HG03354 (cell line): ENCODE measurements around the gene TULP4.

ENCODE experiments used
- ATAC-seq: cut with Tn5 transposase; IDR thresholded peaks from one replicate; pipeline ENCODE4 v1.9.1; 2021; ENCODE audit warnings: mild to moderate bottlenecking; ENCODE audit not compliant: unreplicated experiment, poor library complexity, severe bottlenecking

TULP4 gene

DNA sequence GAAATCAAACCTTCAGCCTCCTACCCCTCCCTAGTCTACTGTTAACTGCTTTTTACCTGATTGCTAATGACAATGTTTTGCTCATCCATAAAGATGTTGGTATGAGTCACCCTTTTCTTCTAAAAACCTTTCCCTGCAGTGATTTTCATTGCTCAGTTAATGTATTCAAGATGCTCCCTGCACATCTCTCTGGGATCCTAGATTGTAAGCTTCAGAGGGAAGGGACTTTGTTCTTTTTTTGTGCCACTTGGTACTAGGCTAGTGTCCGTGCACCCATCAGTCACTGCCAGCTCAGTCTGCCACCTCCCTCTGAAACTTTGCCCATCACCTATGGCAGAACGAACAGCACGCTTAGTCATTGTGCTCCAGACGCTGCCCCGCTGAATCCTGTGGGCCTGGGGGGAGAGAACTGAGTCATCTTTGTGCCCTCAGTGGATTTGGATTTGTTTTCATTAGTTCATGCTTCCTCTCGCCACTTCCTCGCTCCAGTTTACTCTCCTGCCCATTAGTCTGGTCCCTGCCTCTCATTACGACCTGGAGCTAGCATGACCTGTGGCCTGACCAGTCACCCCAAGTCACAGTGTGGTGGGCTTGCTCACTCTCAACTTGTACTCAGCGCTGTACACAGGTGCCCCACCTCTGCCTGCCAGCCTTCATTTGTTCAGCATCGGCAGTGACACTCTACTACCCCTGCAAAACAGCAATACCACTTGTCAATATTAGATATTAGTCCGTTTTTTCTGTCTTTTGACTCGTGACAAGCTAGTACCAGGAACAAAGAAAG is 169.6 kb downstream of the TULP4 start:
- ATAC-seq, result no peak

DNA sequence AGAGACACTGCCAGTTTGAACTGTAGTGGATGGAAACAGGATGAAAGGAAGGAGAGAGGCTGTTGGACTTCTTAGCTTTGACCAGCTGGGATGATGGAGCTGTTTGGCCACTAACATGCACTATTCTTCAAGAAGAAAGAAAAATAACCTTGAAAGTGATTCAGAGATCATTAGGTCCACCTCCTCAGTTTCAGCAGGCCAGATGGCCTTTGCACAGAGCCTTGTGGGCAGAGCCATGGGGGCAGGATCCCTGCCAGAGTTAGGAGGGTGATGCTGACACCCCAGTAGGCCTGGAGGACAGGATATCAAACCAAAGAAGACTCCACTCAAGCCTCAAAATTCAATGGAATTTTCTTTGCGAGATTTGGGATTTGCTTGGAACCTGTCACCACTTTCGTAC is 173.2 kb downstream of the TULP4 start:
- no peak for ATAC-seq

DNA sequence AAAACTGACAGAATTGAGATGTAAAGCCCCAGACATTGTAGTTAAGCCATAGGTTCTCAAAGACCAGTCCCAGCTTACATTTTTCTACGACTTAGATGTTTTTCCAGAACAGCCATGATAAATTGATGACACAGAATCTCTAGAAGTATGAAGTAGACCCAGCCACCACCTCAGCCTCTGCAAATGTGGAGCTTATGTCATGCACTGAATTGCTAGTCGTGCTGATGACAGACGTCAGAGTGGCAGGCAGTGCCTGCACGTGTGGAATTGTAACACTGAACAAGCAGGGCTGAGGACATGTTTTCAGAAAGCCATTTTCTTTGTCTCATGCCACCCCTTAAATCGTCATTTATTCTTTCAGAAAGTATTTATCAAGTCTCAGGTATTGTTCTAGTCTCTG is 175.2 kb downstream of the TULP4 start:
- ATAC-seq, result no peak

DNA sequence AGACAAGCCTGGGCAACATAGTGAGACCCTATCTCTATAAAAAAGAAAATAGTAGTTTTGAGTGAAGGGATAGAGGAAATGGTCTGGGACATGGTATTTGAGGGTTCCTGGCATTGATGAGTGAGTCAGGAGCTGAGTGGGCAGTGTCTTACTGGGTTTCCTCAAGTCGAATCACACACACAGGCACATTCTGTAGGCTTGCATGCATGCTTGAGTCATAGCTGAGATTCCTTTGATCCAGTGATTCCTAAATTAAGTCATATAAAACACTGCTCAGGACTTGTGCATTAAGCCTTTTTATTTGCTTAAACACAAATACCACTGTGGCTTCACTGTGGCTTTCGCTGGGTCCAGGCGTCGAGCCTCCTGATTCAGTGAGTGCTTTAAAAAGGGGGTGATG is 175.8 kb downstream of the TULP4 start:
- no peak for ATAC-seq

GRCh38 chr6:158489441-158489840 is 177.2 kb downstream of the TULP4 start:
- ATAC-seq, result no peak

DNA sequence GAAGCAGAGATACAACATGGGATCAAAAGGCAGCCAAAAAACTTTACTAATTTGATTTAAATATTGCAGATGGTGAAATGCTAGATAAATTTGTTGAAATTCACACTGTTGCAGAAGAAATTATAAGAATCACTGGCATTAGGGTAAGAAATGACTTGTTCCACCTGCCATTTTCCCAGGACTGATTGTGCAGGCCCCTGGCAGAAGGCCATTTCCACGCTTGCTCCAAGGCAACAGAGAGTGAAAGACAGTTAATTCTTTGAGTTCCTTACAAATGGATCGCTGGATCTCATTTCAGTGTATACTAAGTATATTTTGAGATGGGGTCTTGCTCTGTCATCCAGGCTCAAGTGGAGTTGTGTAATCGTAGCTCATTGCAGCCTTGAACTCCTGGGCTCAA is 180.6 kb downstream of the TULP4 start:
- no peak for ATAC-seq

- no peak for ATAC-seq
Observed at GRCh38 chr6:158496700-158497099, 184.4 kb downstream of the TULP4 start.

DNA sequence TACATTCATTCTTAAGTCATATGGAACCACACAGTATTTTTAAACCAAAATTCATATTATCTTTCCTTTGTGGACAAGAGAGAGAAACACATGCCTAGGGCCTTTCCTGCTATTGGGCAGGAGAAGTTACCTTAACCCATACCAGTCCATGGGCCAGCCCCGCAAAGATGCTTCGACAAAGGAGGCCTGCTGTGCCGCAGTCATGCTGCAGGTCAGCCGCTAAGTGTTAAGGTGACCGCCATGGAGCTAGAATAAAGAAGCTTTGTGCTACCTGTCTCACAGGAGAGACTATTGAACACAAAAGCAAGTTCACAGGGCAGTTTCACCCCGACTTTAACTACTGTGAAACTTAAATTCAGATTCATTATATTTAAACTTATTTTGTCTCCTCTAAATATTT is 185.4 kb downstream of the TULP4 start:
- no peak for ATAC-seq

GRCh38 chr6:158498362-158498761 is 186.1 kb downstream of the TULP4 start:
- no peak for ATAC-seq

DNA sequence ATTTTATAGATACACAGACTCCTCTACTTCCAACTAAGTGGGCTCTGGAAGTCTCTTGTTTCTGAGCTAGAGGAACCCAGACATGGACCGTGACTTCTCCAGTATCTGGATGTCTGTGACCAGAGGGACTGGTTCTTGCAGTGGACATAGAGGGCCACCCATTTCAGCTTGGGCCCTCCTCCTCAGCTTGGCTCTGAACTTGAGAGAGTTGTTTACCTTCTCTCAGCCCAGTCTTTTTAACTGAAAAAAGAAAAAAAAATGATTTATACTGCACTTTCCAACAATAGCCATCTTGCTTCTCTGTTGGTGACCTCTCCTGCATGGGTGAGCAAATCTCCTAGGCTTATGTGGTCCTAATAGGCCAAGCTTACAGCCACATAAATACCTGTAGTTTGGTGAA is 187.3 kb downstream of the TULP4 start:
- no peak for ATAC-seq

DNA sequence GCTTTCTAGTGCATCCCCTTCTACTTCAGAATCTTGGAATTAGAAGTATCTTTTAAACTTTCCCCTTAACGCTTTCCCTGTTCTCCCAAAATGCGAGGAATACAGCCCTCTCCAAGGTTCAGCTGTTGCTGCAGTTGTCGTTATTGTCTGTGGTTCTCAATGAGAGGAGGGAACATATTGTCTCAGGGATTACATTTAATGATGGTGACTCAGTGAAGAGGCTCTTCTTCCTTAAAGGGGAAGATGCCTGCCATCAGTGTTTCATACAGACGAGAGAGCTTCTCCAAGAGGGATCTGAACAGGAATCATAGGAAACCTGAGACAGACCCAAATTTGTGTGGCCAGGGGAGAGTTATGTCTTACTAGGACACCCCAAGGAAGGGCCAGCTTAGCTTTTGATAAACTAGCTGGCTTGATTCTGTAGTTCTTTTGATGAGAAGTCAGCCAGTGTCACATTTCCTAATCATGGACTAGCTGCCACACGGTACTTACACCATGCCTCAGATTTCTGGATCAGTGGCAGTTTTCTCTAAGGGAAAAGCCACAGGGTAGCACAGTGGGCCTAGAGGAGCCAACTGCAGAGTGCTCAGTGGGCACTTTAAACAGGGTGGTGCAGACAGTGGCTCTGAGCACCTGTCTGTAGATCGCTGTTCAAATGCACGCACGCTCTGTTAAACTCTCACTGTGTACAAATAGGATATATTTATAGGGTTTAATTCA is 187.9 kb downstream of the TULP4 start:
- no peak for ATAC-seq

DNA sequence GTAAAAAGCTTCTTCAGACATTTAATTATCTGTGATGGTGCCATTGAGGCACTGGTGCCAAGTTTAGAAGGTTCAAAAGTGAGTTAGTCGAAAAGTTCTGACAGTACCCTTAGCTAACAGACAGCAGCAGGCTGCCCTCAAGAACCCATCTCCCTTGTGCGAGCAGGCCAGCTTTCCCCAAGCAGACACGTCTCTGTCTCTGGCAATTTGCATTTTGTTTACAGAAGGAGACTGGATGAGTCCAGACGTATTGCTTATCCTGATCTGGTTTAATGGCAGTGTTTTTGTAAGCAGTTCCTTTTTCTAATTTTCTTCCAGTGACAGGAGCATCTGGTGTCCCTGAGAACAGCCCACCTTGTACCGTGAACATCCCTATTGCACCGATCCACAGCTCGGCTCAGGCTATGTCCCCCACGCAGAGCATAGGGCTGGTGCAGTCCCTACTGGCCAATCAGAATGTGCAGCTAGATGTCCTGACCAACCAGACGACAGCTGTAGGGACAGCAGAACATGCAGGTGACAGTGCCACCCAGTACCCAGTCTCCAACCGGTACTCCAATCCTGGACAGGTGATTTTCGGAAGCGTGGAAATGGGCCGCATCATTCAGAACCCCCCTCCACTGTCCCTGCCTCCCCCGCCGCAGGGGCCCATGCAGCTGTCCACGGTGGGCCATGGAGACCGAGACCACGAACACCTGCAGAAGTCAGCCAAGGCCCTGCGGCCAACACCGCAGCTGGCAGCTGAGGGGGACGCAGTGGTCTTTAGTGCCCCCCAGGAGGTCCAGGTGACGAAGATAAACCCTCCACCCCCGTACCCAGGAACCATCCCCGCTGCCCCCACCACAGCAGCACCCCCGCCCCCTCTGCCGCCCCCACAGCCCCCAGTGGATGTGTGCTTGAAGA is 189.3 kb downstream of the TULP4 start:
- ATAC-seq, result no peak

DNA sequence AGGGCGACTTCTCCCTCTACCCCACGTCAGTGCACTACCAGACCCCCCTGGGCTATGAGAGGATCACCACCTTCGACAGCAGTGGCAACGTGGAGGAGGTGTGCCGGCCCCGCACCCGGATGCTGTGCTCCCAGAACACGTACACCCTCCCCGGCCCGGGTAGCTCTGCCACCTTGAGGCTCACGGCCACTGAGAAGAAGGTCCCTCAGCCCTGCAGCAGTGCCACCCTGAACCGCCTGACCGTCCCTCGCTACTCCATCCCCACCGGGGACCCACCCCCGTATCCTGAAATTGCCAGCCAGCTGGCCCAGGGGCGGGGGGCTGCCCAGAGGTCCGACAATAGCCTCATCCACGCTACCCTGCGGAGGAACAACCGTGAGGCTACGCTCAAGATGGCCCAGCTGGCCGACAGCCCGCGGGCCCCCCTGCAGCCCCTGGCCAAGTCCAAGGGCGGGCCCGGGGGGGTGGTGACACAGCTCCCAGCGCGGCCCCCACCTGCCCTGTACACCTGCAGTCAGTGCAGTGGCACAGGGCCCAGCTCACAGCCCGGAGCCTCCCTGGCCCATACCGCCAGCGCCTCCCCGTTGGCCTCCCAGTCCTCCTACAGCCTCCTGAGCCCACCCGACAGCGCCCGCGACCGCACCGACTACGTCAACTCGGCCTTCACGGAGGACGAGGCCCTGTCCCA is 190.1 kb downstream of the TULP4 start:
- ATAC-seq, result no peak

DNA sequence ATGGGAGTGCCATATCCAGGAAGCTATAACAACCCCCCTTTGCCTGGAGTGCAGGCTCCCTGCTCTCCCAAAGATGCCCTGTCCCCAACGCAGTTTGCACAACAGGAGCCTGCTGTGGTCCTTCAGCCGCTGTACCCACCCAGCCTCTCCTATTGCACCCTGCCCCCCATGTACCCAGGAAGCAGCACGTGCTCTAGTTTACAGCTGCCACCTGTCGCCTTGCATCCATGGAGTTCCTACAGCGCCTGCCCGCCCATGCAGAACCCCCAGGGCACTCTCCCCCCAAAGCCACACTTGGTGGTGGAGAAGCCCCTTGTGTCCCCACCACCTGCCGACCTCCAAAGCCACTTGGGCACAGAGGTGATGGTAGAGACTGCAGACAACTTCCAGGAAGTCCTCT is 191.0 kb downstream of the TULP4 start:
- ATAC-seq, result no peak

DNA sequence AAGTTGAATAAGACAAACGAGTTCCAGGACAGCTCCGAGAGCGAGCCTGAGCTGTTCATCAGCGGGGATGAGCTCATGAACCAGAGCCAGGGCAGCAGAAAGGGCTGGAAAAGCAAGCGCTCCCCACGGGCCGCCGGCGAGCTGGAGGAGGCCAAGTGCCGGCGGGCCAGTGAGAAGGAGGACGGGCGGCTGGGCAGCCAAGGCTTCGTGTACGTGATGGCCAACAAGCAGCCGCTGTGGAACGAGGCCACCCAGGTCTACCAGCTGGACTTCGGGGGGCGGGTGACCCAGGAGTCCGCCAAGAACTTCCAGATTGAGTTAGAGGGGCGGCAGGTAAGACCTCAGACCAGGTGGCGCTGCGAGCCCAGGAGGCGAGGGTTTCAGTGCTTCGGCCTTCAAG is 191.6 kb downstream of the TULP4 start:
- no peak for ATAC-seq

DNA sequence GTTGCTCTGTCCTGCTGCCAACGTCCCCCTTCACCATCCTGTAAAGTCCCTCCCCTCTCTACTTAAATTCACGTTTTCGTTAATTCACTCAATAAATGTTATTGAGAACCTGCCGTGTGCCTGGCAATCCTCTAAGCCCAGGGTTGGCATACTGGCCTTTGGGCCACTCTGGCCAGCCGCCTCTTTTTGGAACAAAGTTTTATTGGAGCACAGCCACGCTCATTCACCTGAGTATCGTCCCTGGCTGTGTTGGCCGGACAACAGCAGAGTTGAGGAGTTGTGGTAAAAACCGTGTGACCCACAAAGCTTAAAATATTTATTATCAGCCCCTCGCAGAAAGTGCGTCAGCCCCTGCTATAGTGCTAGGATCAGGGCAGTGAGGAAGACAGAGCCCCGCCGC is 192.9 kb downstream of the TULP4 start:
- ATAC-seq, result no peak

- ATAC-seq, result no peak
Observed at GRCh38 chr6:158506601-158507000, 194.3 kb downstream of the TULP4 start.

- ATAC-seq, result no peak
Observed at GRCh38 chr6:158507174-158507573, 194.9 kb downstream of the TULP4 start.

GRCh38 chr6:158508450-158508849 is 196.2 kb downstream of the TULP4 start:
- no peak for ATAC-seq

GRCh38 chr6:158509465-158509864 is 197.2 kb downstream of the TULP4 start:
- ATAC-seq, result no peak
